Stimulated activated memory B cell treated with anti-CD40 and anti-IgM and Interleukin-4, amounts not matched to agents 10 μg/mL and 1 μg/mL and 100 μg/mL, for 72 hours (primary cell): ENCODE data around the gene DNAJA4.

Source experiments
- ATAC-seq: fragments of 150-1000 bp; cut with Tn5 transposase; 2 replicates; pipeline ENCODE4 v1.10.0; 2021
- H3K27ac Mint-ChIP-seq: one replicate; pipeline ENCODE4 v1.8.0; 2022; ENCODE audit warnings: mild to moderate bottlenecking, mixed read lengths
- H3K27me3 Mint-ChIP-seq: one replicate; pipeline ENCODE4 v1.8.0; 2022; ENCODE audit warnings: mixed read lengths
- H3K36me3 Mint-ChIP-seq: one replicate; pipeline ENCODE4 v1.8.0; 2022; ENCODE audit warnings: mixed read lengths
- H3K4me1 Mint-ChIP-seq: one replicate; pipeline ENCODE4 v1.8.0; 2022; ENCODE audit warnings: mixed read lengths
- H3K4me3 Mint-ChIP-seq: one replicate; pipeline ENCODE4 v1.8.0; 2022; ENCODE audit warnings: mild to moderate bottlenecking, moderate library complexity, mixed read lengths
- H3K9me3 Mint-ChIP-seq: one replicate; pipeline ENCODE4 v1.8.0; 2022; ENCODE audit warnings: mixed read lengths

Gene DNAJA4

DNA sequence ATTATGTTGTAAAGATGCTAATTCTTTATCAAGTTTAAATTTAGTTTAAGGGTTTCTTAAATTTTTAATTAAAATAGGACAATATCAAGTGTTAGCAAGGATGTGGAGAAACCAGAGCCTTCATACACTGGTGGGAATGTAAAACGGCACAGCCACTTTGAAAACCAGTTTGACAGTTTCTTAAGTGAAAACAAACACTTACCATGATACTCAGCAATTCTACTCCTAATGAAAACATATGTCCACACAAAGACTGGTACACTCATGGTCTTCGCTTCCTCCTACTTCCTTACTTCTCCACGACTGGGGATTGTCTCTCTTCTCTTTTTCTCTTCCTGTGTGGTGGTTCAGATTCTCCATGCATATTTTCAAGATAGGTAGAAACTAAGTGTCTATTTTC lies 25.9 kb downstream of the DNAJA4 start:
- peaks cover 75% of the 10 kb centered on the region for H3K36me3 Mint-ChIP-seq
- H3K27ac Mint-ChIP-seq: no peak overlapping the region
- H3K9me3 Mint-ChIP-seq: no peaks in the 10 kb centered on the region
- H3K27me3 Mint-ChIP-seq: no peaks in the 10 kb centered on the region
- no peak overlapping the region for H3K4me3 Mint-ChIP-seq
- no peaks in the 10 kb centered on the region for H3K4me1 Mint-ChIP-seq
- no peak for ATAC-seq

DNA sequence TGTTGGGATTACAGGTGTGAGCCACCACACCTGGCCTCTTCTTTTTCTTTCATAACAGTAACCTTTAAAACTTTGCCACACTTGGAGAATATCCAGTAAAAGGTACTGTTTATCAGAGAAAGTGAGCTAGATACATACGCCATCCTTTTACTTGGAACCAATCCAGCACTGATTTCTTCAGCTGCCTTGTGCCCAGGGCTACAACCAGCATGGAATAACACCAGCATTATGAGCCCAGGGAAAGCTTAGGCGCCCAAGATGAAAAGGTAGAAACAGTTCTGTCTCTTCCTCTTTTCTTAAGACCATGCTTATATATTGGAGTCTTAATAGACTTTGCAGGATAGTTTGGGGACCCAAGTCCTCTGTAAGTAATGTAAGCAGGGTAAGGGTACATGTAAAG lies 26.7 kb downstream of the DNAJA4 start:
- Mint-ChIP-seq H3K4me3 (no peak overlapping the region), H3K36me3 (peaks cover 70% of the 10 kb centered on the region), H3K27ac (no peak overlapping the region), H3K27me3 (no peaks in the 10 kb centered on the region), H3K9me3 (no peaks in the 10 kb centered on the region), H3K4me1 (no peaks in the 10 kb centered on the region)
- no peak for ATAC-seq

DNA sequence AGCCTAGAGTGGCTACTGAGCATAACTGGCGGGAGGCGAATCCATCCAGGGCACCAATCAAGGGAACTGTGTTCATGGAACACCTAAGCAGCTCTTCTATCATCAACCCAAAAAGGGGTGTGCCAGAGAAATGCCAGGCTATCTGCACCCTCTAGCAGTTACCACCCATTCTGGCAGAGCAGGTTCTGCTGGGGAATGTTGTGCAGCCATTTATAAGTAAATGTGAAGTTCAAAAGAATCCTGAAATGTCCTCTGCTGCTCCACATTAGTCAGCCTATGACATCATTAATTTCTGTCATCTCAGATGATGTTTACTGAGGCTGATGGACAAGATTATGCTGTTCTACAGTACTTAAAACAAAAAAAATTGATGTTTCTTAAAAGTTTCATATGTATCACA lies 27.3 kb downstream of the DNAJA4 start:
- no peak for ATAC-seq
- peaks cover 63% of the 10 kb centered on the region for H3K36me3 Mint-ChIP-seq
- no peak overlapping the region for H3K4me3 Mint-ChIP-seq
- no peaks in the 10 kb centered on the region for H3K27me3 Mint-ChIP-seq
- H3K4me1 Mint-ChIP-seq: no peaks in the 10 kb centered on the region
- H3K27ac Mint-ChIP-seq: no peak overlapping the region
- no peaks in the 10 kb centered on the region for H3K9me3 Mint-ChIP-seq

DNA sequence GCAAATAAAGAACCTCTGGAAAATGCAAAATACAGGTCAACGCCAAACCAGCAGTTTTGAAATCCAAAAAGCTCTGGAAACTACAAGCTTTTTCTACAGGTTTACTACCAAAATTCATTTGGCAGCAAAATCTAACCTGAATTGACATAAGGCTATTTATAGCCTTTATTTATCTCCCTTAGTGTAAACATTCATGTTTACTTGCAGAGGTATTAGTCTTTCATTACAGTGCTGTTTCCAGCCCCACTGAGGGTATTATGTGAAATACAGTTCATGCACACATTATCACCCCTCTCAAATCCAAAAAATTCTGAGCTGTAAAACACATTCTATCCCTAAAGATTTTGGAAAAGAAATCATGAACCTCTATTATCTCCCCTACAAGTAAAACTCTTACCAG lies 27.9 kb downstream of the DNAJA4 start:
- H3K36me3 Mint-ChIP-seq: peaks cover 60% of the 10 kb centered on the region
- H3K27ac Mint-ChIP-seq: no peak overlapping the region
- ATAC-seq: no peak
- no peaks in the 10 kb centered on the region for H3K9me3 Mint-ChIP-seq
- no peaks in the 10 kb centered on the region for H3K4me1 Mint-ChIP-seq
- no peaks in the 10 kb centered on the region for H3K27me3 Mint-ChIP-seq
- H3K4me3 Mint-ChIP-seq: no peak overlapping the region

DNA sequence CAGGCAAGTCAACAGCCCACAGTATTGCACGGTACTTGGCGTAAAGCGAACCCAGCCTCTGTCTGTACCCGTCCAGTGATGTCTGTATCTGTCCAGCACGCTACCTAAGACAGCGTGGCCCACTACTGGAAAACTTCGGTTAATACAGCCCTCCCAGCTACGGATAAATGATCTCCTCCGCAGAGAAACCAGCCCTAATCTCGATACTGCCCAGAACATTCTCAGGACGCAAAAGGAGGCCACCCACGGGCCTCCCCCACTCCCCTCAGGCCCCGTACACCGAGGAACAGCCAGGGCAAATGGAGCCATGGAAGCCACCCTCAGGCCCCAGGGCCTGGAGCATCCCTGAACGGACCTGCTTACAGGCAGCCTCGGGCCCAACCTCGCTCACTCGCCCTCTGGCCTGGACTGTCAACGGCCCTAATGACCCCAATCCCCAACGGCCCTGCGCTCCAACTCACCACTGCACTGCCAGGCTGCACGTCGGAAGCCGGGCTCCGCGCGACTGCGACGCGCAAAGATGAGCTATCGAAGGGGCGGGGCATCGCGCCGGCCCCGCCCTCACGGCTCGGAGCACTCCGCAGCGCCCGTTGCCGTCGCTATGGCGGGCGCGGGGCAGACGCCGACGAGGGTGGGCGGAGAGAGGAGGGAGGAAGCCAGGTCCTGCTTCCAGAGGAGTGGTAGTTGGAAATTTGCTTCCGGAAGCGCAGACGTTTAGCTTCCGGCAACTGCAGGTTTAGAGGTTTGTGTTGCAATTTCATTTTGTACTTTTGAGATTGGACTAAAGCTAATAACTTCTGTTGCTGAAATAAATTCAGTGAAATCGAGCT lies 35.0 kb downstream of the DNAJA4 start, which contains the start of gene SKIC8:
SKIC8 (minus strand) TSS at position 509 of the 830 bp plus-strand sequence. CDS start 3,923 bp downstream, outside the sequence.
- Mint-ChIP-seq H3K36me3 (peaks cover 12% of the 10 kb centered on the region), H3K9me3 (no peaks in the 10 kb centered on the region), H3K4me1 (no peaks in the 10 kb centered on the region), H3K27me3 (peaks cover 4% of the 10 kb centered on the region), H3K4me3 (peak within 1 kb of the TSS; percentile 86), H3K27ac (peak within 1 kb of the TSS; percentile 87)
- ATAC-seq: peak; percentile 98

DNA sequence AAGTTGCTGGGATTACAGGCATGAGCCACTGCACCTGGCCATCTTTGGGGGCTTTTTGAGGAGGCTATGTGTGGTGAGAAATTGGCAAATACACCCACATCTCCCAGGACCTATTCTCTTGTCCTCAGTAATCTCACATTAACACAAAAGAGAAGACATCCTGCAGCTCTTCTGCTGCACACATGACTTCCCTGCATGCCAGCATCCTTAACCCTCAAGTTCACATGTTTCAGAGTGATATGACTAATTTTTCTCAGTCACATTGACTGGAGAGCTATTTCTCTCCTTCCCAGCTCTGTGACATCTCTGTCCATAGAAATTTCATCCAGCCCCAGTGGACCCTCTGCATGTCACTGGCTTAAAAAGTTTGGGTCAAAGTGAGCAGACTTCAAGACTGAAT lies 37.0 kb downstream of the DNAJA4 start:
- Mint-ChIP-seq H3K4me1 (no peaks in the 10 kb centered on the region), H3K27me3 (peaks cover 12% of the 10 kb centered on the region), H3K27ac (no peak overlapping the region), H3K4me3 (no peak overlapping the region), H3K36me3 (no peaks in the 10 kb centered on the region), H3K9me3 (no peaks in the 10 kb centered on the region)
- ATAC-seq: no peak

DNA sequence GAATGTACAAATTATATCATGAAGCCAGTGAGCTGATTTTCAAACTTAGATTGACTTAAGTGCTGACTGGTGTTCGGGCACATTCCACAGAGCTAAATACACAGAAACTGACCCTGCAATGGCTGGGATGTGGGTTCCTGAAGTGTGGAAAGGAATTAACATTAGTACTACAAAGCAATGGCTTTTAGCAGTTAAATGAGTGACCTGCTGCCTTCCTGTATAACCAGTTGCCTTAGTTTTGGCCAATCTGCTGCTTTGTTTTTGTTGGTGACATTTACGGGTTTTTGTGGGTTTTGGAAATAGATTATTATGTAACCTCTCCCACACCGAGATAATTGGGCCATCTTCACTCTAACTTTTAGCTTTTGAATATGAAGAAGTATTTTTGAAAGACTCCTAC lies 37.5 kb downstream of the DNAJA4 start:
- H3K36me3 Mint-ChIP-seq: no peaks in the 10 kb centered on the region
- no peak overlapping the region for H3K27ac Mint-ChIP-seq
- H3K4me3 Mint-ChIP-seq: no peak overlapping the region
- no peaks in the 10 kb centered on the region for H3K4me1 Mint-ChIP-seq
- H3K9me3 Mint-ChIP-seq: no peaks in the 10 kb centered on the region
- ATAC-seq: no peak
- peaks cover 17% of the 10 kb centered on the region for H3K27me3 Mint-ChIP-seq

DNA sequence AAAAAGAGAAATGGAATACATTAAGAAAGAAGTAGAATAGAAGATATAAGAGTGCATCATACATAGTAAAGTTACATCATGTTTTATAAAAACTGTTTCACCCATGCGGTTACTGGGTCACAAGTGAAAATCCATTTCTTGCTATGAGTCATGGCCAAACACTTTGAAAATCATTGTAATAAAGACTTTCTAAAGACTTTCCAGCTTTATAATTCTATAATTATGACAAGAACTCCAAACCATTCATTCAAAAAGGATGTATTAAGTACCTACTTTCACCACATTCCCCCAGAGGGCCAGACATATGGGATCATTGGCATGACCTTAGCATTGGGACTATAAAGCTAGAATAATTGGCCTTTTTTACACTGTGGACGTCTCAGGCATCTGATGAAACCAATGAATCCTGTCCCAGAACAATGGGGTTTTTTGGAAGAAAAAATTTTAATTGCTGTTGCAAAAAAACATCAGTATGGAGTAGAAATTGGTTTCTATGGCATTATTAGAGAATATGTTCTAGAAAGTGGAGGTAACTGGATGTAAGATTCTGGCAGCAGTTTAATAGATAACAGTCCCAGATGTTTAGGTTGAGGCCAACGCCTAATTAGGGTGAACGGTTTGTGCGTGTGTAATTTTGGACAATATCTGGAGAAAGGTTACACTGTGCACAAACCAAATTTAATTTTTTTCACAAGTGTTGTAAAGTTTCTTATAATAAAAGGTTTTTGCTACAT lies 38.4 kb downstream of the DNAJA4 start:
- no peaks in the 10 kb centered on the region for H3K36me3 Mint-ChIP-seq
- no peak overlapping the region for H3K27ac Mint-ChIP-seq
- no peaks in the 10 kb centered on the region for H3K9me3 Mint-ChIP-seq
- H3K4me3 Mint-ChIP-seq: no peak overlapping the region
- ATAC-seq: no peak
- no peaks in the 10 kb centered on the region for H3K4me1 Mint-ChIP-seq
- peaks cover 22% of the 10 kb centered on the region for H3K27me3 Mint-ChIP-seq

DNA sequence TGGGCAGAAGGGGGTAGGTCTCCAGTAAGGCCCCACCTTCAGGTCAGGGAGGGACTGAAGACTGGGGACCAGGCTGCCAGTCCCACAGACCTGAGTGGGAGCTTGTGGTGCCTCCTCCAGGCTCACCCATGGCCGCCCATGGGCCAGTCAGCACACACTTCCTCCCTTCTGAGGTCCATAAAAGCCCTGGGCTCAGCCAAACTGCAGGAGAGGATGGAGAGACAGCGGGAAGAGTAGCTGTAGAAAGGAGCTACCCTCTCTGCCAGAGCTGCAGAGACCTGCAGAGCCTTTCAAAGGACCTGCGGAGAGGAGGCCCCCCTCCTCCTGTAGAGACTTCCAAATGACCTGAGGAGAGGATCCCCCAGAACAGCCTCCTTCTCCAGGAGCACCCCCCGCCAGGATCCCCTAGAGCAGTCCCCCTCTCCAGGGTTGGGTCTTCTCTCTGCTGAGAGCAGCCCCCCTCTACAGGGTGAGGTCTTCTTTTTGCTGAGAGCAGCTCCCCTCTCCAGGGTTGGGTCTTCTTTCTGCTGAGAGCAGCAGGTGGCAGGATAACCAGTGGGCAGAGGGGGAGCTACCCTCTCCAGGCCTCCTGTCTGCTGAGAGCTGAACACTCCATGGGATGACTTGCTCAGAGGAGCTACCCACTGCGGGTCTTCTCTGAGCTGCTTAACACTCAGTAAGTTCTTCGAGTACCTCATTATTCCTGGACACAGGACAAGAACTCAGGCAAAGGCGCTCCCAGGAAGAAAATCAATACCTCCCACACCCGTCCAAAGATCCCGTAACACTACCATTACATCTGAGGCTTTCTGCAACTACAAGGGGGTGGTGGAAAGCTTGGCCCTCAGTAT lies 40.1 kb downstream of the DNAJA4 start:
- Mint-ChIP-seq H3K27ac (no peak overlapping the region), H3K4me1 (no peaks in the 10 kb centered on the region), H3K4me3 (no peak overlapping the region), H3K9me3 (no peaks in the 10 kb centered on the region), H3K36me3 (no peaks in the 10 kb centered on the region), H3K27me3 (peaks cover 35% of the 10 kb centered on the region)
- ATAC-seq: no peak

DNA sequence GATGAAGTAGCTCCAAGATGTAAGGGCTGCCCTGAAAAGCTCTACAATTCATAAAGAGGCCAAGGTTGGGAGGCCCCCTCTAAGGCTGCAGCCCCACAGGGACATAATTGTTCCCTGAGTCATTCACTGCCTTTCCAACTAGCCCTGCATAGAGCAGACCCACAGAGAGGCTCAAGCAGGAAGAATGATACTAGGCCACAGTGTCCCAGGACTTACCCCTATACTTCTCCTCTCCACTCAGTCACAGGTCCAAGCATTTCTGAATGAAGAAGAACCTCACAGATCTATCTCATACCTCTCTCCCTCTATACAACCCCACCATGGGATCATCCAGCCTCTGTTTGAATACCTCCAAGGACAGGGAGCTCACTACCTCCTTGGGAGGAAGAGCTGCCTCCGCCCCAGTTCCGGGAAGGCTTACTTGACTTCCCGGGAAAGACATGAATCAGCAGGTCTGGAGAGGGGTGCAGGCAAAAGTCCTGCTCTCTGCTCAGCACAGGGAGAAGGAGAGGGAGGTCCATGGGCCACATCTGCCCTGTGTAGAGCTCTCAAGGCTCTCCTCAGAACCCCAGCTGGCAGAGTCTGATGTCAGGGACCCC lies 41.9 kb downstream of the DNAJA4 start:
- H3K4me1 Mint-ChIP-seq: no peaks in the 10 kb centered on the region
- H3K9me3 Mint-ChIP-seq: no peaks in the 10 kb centered on the region
- H3K27me3 Mint-ChIP-seq: peaks cover 43% of the 10 kb centered on the region
- H3K27ac Mint-ChIP-seq: no peak overlapping the region
- H3K36me3 Mint-ChIP-seq: no peaks in the 10 kb centered on the region
- no peak for ATAC-seq
- H3K4me3 Mint-ChIP-seq: no peak overlapping the region

DNA sequence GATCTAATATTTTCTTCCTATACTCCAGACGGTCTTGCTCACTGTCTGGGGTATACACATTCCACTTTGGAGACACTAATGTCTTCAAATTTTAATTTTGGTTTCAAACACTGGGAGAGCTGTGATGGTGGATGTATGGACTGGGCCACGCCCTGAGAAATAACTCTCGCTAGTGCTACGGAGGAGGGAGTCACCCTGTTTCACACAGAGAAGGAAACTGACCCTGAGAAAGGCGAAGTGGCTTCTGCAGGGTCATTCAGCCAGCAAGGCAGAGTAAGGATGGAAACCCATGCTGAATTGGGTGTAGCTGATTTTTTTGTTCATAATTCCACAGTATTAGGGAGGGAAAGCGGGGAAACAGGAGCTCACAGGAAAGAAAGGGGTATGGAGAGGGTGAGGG lies 43.6 kb downstream of the DNAJA4 start:
- no peaks in the 10 kb centered on the region for H3K4me1 Mint-ChIP-seq
- no peak overlapping the region for H3K27ac Mint-ChIP-seq
- no peaks in the 10 kb centered on the region for H3K36me3 Mint-ChIP-seq
- H3K9me3 Mint-ChIP-seq: no peaks in the 10 kb centered on the region
- ATAC-seq: no peak
- no peak overlapping the region for H3K4me3 Mint-ChIP-seq
- peaks cover 53% of the 10 kb centered on the region for H3K27me3 Mint-ChIP-seq

DNA sequence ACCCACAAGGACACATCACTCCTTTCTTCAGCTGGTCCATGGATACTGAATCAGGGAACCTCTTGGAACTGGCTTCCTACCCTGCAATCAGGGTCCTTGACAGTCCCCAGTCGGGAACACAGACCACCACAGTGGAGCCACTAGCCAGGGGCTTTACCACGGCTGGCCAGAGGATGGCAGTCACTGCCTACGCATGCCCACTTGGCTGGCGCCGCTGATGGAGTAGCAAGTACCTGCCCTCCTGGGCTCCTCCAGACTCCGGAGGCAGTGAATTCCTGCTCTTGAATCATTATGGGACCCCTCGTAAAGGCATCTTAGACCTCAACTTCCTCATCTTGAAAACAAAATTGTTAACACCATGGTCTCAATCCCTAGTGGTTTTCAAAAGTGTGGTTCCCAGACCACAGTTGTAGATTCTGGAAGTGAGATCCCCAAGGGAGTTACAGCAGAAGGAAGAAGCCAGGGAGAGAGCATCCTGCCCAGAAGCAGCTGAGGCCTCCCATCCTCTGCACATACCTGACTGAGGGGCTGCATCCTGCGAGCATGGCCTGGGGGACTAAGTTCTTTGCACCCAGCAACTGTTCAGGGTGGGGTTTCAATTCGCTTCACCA lies 44.2 kb downstream of the DNAJA4 start:
- peaks cover 57% of the 10 kb centered on the region for H3K27me3 Mint-ChIP-seq
- peak; percentile 58 for ATAC-seq
- H3K9me3 Mint-ChIP-seq: no peaks in the 10 kb centered on the region
- H3K4me3 Mint-ChIP-seq: no peak overlapping the region
- H3K4me1 Mint-ChIP-seq: no peaks in the 10 kb centered on the region
- no peaks in the 10 kb centered on the region for H3K36me3 Mint-ChIP-seq
- no peak overlapping the region for H3K27ac Mint-ChIP-seq

DNA sequence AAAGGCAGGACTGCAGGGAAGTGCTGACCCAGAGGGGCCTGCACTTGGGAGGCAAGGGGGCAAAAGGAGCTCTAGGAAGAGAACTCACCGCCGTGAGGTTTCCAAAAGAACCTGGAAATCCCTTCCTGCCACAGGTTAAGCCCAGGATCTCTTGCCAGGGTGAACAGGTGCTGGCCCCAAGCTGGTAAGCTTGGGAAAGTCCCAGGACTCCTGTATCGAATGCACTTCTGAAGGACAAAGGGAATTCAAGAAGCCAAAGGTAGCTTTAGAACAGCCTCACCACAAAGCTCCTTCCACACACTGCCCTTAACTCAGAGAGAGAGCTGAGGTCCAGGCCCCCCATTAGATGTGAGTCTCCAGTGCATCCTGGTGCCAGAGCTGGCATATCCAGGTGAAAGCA lies 46.9 kb downstream of the DNAJA4 start:
- Mint-ChIP-seq H3K36me3 (no peaks in the 10 kb centered on the region), H3K27ac (no peak overlapping the region), H3K4me1 (no peaks in the 10 kb centered on the region), H3K27me3 (peaks cover 61% of the 10 kb centered on the region), H3K9me3 (no peaks in the 10 kb centered on the region), H3K4me3 (no peak overlapping the region)
- ATAC-seq: no peak

DNA sequence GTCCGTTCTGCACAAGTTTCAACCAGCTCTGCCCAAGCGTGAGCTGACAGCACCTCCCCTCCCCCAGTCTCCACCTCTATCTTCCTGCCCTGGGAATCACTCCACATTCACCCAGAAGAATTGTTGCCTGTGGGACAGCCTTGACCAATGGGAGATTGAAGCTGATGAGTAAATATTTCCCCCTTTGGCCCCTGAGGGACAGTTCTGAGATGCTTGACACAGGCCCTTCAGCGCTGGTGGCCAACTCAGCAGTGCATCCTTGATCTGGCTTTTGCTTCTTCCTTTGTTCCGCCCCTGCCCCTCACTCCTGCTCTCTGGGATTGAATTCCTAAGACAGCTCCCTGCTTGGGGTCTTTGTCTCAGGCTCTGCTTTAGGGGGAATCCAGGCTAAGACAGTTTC lies 48.2 kb downstream of the DNAJA4 start:
- Mint-ChIP-seq H3K4me3 (no peak overlapping the region), H3K9me3 (no peaks in the 10 kb centered on the region), H3K4me1 (no peaks in the 10 kb centered on the region), H3K36me3 (no peaks in the 10 kb centered on the region), H3K27me3 (peaks cover 52% of the 10 kb centered on the region), H3K27ac (no peak overlapping the region)
- no peak for ATAC-seq

DNA sequence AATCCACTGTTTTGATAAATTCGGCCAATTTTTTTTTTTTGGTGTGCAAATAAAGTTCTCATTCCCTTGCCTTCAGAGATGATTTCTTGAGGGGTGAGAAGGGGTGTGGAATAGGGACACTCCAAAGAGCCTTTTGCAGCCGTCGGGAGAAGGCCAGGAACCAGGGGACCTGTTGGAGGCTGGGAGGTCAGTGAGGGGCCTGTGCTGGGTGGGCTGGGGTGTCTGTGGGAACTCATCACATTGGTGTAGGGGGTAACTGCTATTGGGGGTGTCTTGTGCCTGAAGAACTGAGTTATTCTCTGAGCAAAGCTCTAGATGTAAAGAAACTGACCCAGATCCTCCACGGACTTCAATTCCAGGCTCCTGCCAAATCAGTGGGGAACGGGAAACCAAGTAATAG lies 48.6 kb downstream of the DNAJA4 start:
- Mint-ChIP-seq H3K4me3 (no peak overlapping the region), H3K27ac (no peak overlapping the region), H3K4me1 (no peaks in the 10 kb centered on the region), H3K9me3 (no peaks in the 10 kb centered on the region), H3K36me3 (no peaks in the 10 kb centered on the region), H3K27me3 (peaks cover 49% of the 10 kb centered on the region)
- ATAC-seq: no peak
